Measurements from ENCODE around the gene BEX3.
"Not testable (repeated sequence)": the region's sequence is repeated elsewhere in the genome, so short reads cannot be mapped to it uniquely, and the experiment has no call there.

The BEX3 gene

DNA sequence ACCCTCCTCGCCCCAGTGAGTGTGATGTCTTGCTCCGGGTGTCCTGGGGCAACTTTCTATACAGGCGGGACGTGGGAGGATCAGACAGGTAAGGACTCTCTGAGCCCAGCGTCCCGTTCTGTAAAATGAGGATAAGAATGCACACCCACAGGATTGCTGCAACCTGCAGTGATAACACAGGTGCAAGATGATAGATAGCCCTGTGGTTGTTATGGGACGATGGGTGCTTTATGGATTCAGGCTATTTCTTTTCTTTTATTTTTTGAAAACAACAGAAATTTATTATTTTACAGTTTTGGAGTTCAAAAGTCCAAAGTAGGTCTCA, 28.6 kb downstream of the BEX3 start:
- TF ChIP-seq, protein P1, sequence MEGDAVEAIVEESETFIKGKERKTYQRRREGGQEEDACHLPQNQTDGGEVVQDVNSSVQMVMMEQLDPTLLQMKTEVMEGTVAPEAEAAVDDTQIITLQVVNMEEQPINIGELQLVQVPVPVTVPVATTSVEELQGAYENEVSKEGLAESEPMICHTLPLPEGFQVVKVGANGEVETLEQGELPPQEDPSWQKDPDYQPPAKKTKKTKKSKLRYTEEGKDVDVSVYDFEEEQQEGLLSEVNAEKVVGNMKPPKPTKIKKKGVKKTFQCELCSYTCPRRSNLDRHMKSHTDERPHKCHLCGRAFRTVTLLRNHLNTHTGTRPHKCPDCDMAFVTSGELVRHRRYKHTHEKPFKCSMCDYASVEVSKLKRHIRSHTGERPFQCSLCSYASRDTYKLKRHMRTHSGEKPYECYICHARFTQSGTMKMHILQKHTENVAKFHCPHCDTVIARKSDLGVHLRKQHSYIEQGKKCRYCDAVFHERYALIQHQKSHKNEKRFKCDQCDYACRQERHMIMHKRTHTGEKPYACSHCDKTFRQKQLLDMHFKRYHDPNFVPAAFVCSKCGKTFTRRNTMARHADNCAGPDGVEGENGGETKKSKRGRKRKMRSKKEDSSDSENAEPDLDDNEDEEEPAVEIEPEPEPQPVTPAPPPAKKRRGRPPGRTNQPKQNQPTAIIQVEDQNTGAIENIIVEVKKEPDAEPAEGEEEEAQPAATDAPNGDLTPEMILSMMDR (conservative IDR thresholded peaks at IDR 0.05; ENCODE audit: low read depth, low read length), result no peak
- no peak for DNase-seq (ENCODE audit: low read depth)
- H3K4me3 ChIP-seq (ENCODE audit: low read depth, low read length), result peak overlapping the region; percentile 70

DNA sequence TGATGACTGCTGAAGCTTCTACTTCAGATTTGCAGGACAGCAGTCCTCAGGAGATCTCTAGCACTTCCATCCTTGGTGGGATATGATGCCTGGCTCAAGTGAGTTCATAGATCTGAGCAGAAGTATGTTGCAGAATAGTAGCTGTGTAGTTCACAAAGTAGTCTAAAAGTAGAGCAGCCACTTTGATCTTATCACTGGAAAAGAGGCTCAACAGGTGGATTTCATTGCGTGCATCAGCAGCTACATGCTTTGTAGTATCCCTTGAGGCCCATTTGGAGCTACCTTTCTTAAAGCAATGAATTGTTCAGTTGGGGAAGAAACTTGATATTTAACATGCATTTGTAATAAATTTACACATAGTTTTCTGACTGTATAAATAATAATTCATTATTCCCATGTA, 29.9 kb downstream of the BEX3 start:
- no peak overlapping the region for H3K4me3 ChIP-seq (ENCODE audit: low read depth, low read length)
- no peak for DNase-seq (ENCODE audit: low read depth)
- TF ChIP-seq, protein P1 (conservative IDR thresholded peaks at IDR 0.05; ENCODE audit: low read depth, low read length), result no peak

DNA sequence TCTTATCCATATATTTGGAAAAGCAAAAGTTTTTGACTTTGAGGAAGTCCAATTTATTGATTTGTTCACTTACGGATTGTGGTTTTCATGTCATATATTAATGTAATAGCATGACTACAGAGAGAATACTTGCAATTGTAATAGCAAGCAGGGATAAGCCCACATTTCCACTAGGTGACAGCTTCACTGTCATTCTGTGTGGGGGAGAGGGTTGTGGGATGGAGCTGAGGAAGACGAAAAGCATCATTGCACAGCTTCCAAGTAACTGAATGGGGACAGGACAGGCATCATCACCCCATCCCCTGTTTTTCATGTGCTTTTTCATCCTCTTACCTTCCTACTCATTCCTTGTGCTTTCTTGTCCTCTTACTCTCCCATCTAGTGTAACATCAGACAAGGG, 31.4 kb downstream of the BEX3 start:
- TF ChIP-seq, protein P1 (conservative IDR thresholded peaks at IDR 0.05; ENCODE audit: low read depth, low read length), result no peak
- no peak overlapping the region for H3K4me3 ChIP-seq (ENCODE audit: low read depth, low read length)
- DNase-seq (ENCODE audit: low read depth), result no peak

DNA sequence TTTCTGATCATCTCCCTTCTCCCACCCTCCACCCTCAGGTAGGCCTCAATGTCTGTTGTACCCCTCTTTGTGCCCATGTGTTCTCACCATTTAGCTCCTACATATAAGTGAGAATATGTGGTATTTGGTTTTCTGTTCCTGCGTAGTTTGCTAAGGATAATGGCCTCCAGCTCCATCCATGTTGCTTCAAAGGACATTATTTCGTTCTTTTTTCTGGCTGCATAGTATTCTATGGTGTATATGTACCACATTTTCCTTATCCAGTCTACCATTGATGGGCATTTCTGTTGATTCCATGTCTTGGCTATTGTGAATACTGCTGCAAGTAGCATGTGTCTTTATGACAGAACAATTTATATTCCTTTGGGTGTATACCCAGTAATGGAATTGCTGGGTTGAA, 35.4 kb downstream of the BEX3 start:
- not testable (repeated sequence) for DNase-seq (ENCODE audit: low read depth); H3K4me3 ChIP-seq (ENCODE audit: low read depth, low read length)

DNA sequence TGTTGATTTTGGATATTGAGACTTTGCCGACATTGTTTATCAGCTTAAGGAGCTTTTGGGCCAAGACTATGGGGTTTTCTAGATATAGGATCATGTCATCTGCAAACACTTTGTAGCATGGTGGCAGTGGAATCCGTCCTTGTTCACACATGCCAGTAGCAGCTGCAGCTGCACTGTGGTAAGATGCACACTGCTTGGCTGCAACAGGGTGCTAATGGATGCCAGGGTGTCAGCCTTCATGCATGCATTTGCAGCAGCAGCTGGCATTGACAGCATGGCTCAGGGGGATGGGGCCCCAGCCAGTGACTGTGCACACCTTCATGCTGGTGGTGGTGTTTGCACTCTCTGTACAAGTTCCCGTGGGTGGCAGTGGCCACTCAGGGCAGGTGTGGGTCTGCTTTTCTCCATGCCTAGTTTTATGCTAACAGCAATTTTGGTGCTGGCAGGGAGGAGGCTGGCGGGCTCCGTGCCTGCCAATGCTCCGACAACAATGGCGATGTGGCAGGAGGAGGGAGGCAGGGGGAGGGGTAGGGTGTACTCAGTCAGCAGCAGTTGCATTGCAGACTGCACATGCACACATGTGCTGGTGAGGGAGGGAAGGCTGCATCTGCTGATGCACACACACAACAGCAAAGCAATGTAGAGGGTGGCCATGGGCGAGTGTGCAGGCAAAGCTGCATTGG, 37.5 kb downstream of the BEX3 start:
- no peak overlapping the region for H3K4me3 ChIP-seq (ENCODE audit: low read depth, low read length)
- TF ChIP-seq, protein P1 (conservative IDR thresholded peaks at IDR 0.05; ENCODE audit: low read depth, low read length), result no peak
- DNase-seq (ENCODE audit: low read depth), result no peak

DNA sequence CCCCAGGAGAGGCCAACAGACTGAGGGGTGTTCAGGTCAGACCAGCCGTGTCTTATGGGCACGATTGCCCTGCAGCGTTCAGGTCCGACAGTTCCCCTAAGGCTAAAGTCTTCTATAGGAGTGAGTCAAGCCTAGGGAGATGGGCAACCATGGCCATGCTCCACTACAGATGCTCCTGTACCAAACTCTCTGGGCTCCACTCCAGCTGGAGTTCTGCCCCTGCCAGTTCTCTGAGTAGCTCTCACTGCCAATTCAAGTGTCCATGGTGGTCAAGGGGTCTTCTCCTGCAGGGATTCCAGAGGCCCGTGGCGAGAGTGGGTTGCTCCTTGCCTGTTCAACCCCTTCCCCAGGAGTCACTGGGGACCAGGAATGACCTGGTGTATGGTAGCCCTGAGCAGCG, 38.2 kb downstream of the BEX3 start:
- no peak overlapping the region for H3K4me3 ChIP-seq (ENCODE audit: low read depth, low read length)
- DNase-seq (ENCODE audit: low read depth), result no peak
- TF ChIP-seq, protein P1 (conservative IDR thresholded peaks at IDR 0.05; ENCODE audit: low read depth, low read length), result no peak

DNA sequence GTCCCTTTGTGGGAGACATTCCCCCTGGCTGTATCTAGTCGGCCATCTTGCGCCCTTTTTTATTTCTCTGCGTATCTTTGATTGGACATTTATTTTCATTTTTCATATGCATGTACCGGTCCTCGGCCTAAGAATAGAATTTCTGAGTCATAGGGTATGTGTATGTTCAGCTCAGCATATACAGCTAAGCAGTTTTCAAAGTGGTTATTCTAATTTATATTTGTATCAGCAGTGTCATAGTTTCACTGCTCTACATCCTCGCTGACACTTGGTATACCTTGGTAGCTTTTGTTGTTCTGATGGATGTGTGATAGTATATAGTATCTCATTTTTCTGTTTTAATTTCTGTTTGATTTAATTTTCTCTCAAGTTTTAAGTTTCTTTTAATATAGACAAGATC, 38.7 kb downstream of the BEX3 start:
- TF ChIP-seq, protein P1 (conservative IDR thresholded peaks at IDR 0.05; ENCODE audit: low read depth, low read length), result no peak
- DNase-seq (ENCODE audit: low read depth), result no peak
- H3K4me3 ChIP-seq (ENCODE audit: low read depth, low read length), result no peak overlapping the region

Measured in choroid plexus epithelial cell (primary cell).